ENCODE results near the gene CLCN2. TPM values are rescaled to one million over a fixed set of nuclear protein-coding genes. Genes with fewer than 3 reads are reported as not detected.

CLCN2 gene
- total RNA-seq, 1 donor from 2014 or later = 9.0 TPM

DNA sequence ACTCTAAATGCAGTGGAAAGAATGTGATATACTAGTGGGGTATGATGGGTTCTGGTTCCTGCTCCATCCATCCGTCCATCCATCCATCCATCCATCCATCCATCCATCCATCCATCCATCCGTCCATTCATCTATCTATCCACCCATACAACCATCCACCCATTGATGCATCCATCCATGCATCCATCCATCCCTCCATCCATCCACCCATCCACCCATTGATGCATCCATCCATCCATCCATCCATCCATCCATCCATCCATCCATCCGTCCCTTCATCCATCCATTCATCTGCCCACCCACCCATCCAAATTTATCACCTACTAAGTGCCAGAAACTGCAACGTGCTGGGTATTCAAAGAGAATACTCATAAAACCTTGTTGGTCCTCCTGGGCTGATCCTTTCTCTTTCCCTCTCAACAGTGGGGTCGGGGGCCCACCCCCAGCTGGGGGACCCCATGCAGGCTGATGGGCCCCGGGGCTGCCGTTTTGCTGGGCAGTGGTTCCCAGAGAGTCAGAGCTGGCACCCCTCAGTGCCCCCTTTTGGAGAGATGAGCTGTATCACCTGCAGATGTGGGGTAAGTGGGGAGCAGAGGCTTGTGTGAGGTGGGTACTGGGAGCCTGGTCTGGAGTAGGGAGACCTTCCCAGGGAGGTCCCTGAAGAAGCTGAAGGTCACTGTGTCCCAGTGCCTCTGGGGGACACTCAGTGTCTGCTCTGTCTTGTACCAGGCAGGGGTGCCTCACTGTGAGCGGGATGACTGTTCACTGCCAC lies 26.9 kb upstream of the CLCN2 start:
- DNase-seq (ENCODE audit: low read depth) (no peak), FAIRE-seq (no peak)
- H3K4me2 ChIP-seq (ENCODE audit: low read length) = no peak overlapping the region
- no peak for TF ChIP-seq CTCF (IDR thresholded peaks at IDR 0.05; ENCODE audit: insufficient read depth, low read depth, low read length)
- TF ChIP-seq EZH2 (IDR thresholded peaks at IDR 0.05; ENCODE audit: insufficient read depth, low read length) = no peak
- no peak overlapping the region for H3K4me3 Mint-ChIP-seq (ENCODE audit: unreplicated experiment)
- H3K27ac ChIP-seq (ENCODE audit: low read depth, low read length) = no peak overlapping the region
- peaks cover 15% of the 10 kb centered on the region for H3K27me3 ChIP-seq (ENCODE audit: insufficient read depth, low read length)
- no peak overlapping the region for H3K4me3 ChIP-seq (ENCODE audit: insufficient read depth, low read depth, low read length)
- no peaks in the 10 kb centered on the region for H3K9me3 ChIP-seq (ENCODE audit: insufficient read depth, low read depth, low read length)
- H3K9ac ChIP-seq (ENCODE audit: low read length) = no peak overlapping the region
- H3K4me1 Mint-ChIP-seq (ENCODE audit: low read depth, unreplicated experiment) = no peaks in the 10 kb centered on the region
- H3K27me3 Mint-ChIP-seq (ENCODE audit: low read depth, unreplicated experiment) = peaks cover 52% of the 10 kb centered on the region
- no peak overlapping the region for H2AFZ ChIP-seq (ENCODE audit: low read depth, low read length)
- no peak overlapping the region for H3K27ac Mint-ChIP-seq (ENCODE audit: unreplicated experiment)
- no peaks in the 10 kb centered on the region for H3K9me3 Mint-ChIP-seq (ENCODE audit: unreplicated experiment)
- no peaks in the 10 kb centered on the region for H3K36me3 ChIP-seq (ENCODE audit: insufficient read depth, low read length)
- H4K20me1 ChIP-seq (ENCODE audit: insufficient read depth, low read length) = no peaks in the 10 kb centered on the region
- peaks cover 5% of the 10 kb centered on the region for H3K36me3 Mint-ChIP-seq (ENCODE audit: low read depth, unreplicated experiment)
- H3K4me1 ChIP-seq (ENCODE audit: insufficient read depth, low read length) = no peaks in the 10 kb centered on the region
- H3K79me2 ChIP-seq (ENCODE audit: insufficient read depth, low read length) = no peaks in the 10 kb centered on the region

DNA sequence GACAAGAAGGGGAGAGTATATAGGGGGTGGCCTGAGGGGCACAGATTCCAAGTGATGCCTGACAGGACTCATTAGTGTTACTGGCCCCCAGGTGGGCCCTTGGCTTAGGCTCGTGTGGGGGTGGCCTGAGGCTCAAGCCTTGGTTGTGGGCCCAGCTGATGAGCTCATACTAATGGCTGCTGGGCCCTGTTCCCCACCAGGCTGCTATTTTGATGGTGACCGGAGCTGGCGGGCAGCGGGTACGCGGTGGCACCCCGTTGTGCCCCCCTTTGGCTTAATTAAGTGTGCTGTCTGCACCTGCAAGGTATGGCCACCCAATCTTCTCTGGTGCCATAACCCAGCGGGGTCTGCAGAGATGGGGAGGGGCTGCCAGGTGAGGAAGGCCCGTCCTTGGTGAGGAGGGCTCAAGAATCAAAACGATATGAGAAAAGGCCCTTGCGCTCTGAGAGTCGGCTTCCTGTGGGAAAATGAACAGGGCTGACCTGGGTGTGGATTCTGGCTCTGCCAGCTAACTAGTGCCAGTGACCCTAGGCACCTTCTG lies 25.8 kb upstream of the CLCN2 start:
- no peak overlapping the region for H3K4me3 ChIP-seq (ENCODE audit: insufficient read depth, low read depth, low read length)
- Mint-ChIP-seq H3K4me1 (ENCODE audit: low read depth, unreplicated experiment) (no peaks in the 10 kb centered on the region), H3K27ac (ENCODE audit: unreplicated experiment) (no peak overlapping the region), H3K9me3 (ENCODE audit: unreplicated experiment) (no peaks in the 10 kb centered on the region), H3K27me3 (ENCODE audit: low read depth, unreplicated experiment) (peaks cover 60% of the 10 kb centered on the region), H3K4me3 (ENCODE audit: unreplicated experiment) (no peak overlapping the region), H3K36me3 (ENCODE audit: low read depth, unreplicated experiment) (peaks cover 5% of the 10 kb centered on the region)
- H3K27ac ChIP-seq (ENCODE audit: low read depth, low read length) = no peak overlapping the region
- H3K36me3 ChIP-seq (ENCODE audit: insufficient read depth, low read length) = no peaks in the 10 kb centered on the region
- DNase-seq (ENCODE audit: low read depth) = no peak
- no peaks in the 10 kb centered on the region for H4K20me1 ChIP-seq (ENCODE audit: insufficient read depth, low read length)
- H3K79me2 ChIP-seq (ENCODE audit: insufficient read depth, low read length) = no peaks in the 10 kb centered on the region
- FAIRE-seq = no peak
- no peaks in the 10 kb centered on the region for H3K4me1 ChIP-seq (ENCODE audit: insufficient read depth, low read length)
- no peaks in the 10 kb centered on the region for H3K9me3 ChIP-seq (ENCODE audit: insufficient read depth, low read depth, low read length)
- H2AFZ ChIP-seq (ENCODE audit: low read depth, low read length) = no peak overlapping the region
- no peak overlapping the region for H3K9ac ChIP-seq (ENCODE audit: low read length)
- peaks cover 16% of the 10 kb centered on the region for H3K27me3 ChIP-seq (ENCODE audit: insufficient read depth, low read length)
- H3K4me2 ChIP-seq (ENCODE audit: low read length) = no peak overlapping the region
- TF ChIP-seq CTCF (IDR thresholded peaks at IDR 0.05; ENCODE audit: insufficient read depth, low read depth, low read length) (no peak), EZH2 (IDR thresholded peaks at IDR 0.05; ENCODE audit: insufficient read depth, low read length) (no peak)

Measured in astrocyte (in vitro differentiated cells and primary cell).